Endothelial cell of umbilical vein (primary cell): ENCODE measurements around the gene DNASE1L1.

Experiments
- EZH2 ChIP-seq: IDR thresholded peaks from 2 replicates; pipeline ENCODE4 v1.6.1; 2012; ENCODE audit warnings: borderline replicate concordance, low read depth, mild to moderate bottlenecking, moderate library complexity, low read length, inconsistent platforms; ENCODE audit not compliant: severe bottlenecking
- FOS ChIP-seq: IDR thresholded peaks from 2 replicates; pipeline ENCODE4 v1.6.1; 2011; ENCODE audit warnings: mild to moderate bottlenecking, low read length, moderate library complexity, borderline replicate concordance; ENCODE audit not compliant: insufficient read depth
- JUN ChIP-seq: IDR thresholded peaks from 2 replicates; pipeline ENCODE4 v1.6.1; 2011; ENCODE audit warnings: borderline replicate concordance, low read depth; ENCODE audit not compliant: insufficient read length, insufficient read depth
- MYC ChIP-seq: IDR thresholded peaks from one replicate; pipeline ENCODE4 v1.6.1; 2011; ENCODE audit warnings: mild to moderate bottlenecking, low read depth, low read length
- POLR2A ChIP-seq: IDR thresholded peaks from 2 replicates; pipeline ENCODE4 v1.6.1; 2012; ENCODE audit warnings: low read depth, mild to moderate bottlenecking, control low read depth, low read length
- POLR2AphosphoS5 ChIP-seq: IDR thresholded peaks from 2 replicates; pipeline ENCODE4 v1.6.1; 2012; ENCODE audit warnings: low read depth, mild to moderate bottlenecking, control low read depth, low read length, moderate library complexity; ENCODE audit not compliant: insufficient read depth
- TF ChIP-seq, protein P1 (sequence below), 2 donors: IDR thresholded peaks; 1 replicate in 1 of 2; 2 replicates in 1 of 2; pipeline ENCODE4 v1.5.1; 2011; ENCODE audit warnings: low read length in 2 of 2, mild to moderate bottlenecking in 2 of 2, moderate library complexity in 2 of 2, control low read depth in 1 of 2, inconsistent platforms in 1 of 2, low read depth in 1 of 2; ENCODE audit not compliant: insufficient read depth in 1 of 2; ENCODE audit errors: extremely low read depth in 1 of 2

DNA sequence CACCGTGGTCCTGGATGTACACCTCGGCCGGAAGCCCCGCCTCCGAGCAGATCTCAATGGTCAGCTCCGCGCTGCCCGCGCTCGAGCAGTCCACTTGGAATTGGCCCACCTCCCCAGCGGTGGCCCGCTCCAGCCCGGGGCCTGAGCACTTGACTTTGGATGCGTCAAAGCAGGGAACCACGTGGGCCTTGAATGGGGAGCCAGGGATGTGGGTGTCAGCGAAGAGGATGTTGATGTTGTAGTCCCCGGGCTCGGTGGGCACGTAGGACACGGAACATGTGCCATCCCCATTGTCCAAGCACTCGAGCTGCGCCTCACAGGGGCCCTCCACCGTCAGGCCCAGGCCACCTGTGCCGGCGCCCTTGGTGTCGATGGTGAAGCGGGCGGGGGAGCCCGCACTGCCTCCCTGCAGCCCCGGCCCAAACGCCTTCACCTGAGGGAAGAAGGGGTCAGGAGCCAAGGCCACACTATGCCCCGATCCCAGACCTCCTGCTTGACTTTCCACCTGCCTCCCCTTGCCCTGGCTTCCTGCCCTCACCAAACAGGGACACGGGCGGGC, 48.8 kb downstream of the DNASE1L1 start:
- TF ChIP-seq, protein P1, sequence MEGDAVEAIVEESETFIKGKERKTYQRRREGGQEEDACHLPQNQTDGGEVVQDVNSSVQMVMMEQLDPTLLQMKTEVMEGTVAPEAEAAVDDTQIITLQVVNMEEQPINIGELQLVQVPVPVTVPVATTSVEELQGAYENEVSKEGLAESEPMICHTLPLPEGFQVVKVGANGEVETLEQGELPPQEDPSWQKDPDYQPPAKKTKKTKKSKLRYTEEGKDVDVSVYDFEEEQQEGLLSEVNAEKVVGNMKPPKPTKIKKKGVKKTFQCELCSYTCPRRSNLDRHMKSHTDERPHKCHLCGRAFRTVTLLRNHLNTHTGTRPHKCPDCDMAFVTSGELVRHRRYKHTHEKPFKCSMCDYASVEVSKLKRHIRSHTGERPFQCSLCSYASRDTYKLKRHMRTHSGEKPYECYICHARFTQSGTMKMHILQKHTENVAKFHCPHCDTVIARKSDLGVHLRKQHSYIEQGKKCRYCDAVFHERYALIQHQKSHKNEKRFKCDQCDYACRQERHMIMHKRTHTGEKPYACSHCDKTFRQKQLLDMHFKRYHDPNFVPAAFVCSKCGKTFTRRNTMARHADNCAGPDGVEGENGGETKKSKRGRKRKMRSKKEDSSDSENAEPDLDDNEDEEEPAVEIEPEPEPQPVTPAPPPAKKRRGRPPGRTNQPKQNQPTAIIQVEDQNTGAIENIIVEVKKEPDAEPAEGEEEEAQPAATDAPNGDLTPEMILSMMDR (IDR thresholded peaks at IDR 0.05; ENCODE audit: extremely low read depth in 1 of 2, insufficient read depth in 1 of 2, low read depth in 1 of 2, low read length in 2 of 2), result no peak
- TF ChIP-seq POLR2AphosphoS5 (no peak), POLR2A (no peak), EZH2 (no peak), FOS (no peak), MYC (no peak), JUN (no peak)
